Right hindlimb (tissue), 1 donor: ENCODE results near the gene SIX1.
A peak's percentile ranks its signal among the peaks of the same experiment; 100 is the strongest.

Source experiments
- DNase-seq: peaks from one replicate; pipeline ENCODE4 v3.0.0-alpha.2; 2018

The SIX1 gene

GRCh38 chr14:60641742-60642269 is 7.5 kb downstream of the SIX1 start:
- DNase-seq = no peak

DNA sequence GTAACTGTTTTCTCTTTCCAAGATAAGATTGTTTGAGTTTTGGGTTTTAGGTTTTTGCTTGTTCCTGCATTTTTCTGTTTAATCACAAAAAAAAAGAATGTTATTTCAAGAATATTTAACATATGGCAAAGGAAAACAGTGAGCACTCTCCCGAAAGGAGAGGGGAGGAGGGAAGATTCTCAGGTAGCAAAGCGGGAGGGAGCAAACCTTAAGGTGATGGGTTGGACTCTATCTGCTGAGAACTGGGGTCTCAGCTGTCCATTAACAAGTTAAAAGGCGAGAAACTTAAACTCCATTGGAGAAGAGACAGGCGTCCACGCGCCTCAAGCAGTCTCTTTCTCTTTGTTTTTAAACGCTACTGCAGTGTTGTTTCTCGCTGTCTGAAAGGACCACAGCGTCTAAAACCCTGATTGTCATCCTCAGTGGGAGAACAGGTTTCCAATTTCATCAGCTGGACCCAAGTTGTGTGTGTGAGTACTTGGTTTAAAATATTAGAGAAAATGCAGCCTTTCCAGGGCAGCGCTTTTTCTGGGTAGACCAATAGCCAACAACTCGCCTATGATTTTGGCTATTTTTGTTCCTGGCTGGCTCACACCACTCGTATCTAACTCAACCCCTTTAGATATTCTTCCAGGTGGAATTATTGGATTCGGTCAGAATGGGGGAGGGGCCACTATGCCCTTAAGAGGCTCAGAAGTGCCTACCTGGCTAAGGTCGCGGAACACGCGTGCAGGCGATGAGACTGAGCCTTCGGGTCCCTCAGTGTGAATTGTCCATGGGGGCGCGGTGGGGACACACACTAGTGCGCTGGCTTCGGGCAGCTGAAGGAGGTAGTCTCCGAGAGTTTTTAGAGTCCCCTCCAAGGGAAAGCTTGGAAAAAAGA is 8.2 kb downstream of the SIX1 start:
- peak; percentile 44 for DNase-seq

- no peak for DNase-seq
Observed at GRCh38 chr14:60639674-60640073, 9.6 kb downstream of the SIX1 start.

DNA sequence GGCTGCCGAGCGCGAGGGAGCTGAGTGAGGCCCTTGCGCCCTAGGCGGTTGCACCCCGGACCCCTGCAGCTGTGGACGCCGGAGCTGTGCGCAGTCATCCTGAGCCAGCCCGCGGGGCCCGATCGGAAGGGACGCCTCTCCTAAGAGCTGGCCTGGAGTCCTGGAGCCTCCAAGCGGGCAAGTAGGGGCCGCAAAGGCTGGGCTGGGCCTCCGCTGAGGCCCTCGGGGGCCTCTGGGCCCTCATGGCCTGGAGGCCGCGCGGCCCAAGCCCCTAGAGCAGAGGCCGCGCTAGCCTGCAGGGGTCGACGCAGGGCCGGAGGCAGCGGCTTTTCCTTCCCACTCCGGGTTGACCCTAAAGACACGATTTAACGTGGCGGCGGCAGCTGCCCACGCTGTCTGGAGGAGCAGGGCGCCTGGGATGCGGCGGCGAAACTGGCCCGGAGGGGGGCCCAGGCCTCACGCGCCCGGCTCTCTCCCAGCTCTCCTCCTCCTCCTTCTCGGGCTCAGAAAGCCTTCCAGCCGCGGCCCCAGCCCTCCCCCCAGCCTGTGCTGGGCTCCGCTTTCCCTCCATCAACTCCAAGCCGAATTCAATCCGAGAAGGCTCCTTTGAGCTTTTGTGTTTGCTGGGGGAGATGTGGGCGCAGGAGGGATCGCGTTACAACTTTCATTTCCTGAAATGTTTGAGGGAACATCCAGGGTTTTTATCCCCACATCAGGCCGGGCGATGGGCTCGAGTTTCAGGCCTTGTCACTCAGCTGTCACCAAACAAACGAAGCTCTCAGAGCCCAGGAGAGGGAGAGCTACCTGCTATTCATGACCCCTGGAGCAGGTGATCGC is 11.6 kb downstream of the SIX1 start:
- peak; percentile 88 for DNase-seq

- DNase-seq = no peak
Observed at GRCh38 chr14:60636879-60637478, 12.3 kb downstream of the SIX1 start.

GRCh38 chr14:60634153-60634552 is 15.1 kb downstream of the SIX1 start:
- no peak for DNase-seq

GRCh38 chr14:60632777-60633176 is 16.5 kb downstream of the SIX1 start:
- no peak for DNase-seq

DNA sequence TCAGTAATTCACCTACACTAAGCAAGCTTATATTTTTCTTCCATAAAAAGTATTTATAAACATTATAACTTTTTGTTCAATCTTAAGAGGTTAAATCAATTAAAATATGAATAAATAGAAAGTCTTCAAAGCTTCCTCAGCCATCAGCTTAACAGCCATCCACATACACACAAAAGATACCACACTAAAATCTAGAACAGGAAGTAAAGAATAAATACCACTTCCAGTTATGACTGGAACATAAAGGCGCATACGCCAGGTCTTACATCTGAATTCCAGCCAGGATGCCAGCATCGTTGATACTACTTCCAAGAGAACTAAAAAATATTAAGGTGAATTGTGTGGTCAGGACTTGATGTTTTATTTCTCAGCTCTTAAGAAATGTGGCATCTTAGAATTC is 17.0 kb downstream of the SIX1 start:
- DNase-seq = no peak

GRCh38 chr14:60631842-60632241 is 17.4 kb downstream of the SIX1 start:
- DNase-seq = no peak

- no peak for DNase-seq
Observed at GRCh38 chr14:60630129-60630528, 19.1 kb downstream of the SIX1 start.

DNA sequence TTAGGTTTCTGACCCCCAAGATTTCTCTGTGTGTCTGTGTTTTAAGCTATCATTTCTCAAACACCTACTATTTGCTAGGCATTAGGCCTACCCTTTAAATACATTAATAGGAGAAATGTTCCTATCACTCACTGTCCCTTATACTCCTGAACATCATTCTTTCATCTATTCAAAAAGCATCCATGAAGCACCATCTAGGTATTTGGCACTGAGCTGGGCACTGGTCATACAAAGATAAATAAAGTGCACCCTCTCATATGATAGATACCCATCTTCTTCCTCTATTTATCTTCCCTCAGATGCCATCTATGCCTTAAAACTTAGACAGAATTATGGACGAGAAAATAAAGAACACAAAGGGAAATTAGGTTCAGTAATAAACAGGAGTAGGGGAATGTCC is 20.4 kb downstream of the SIX1 start:
- DNase-seq = no peak

DNA sequence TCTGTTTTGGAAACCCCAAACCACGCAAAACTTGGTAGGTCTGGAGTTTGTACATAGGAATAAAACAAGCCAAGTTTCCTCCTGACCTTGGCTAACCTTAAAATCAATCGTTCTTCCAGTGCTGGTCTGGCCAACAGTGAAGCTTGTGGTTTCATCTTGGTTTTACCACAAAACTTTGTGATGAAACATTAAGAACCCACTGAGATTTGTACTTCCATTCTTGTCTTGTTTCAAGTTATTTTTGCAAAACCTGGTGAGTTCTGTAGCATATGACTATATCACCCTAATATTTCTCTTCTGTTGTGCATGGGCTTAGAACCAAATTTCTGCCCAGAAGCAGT is 26.4 kb downstream of the SIX1 start:
- DNase-seq = no peak

DNA sequence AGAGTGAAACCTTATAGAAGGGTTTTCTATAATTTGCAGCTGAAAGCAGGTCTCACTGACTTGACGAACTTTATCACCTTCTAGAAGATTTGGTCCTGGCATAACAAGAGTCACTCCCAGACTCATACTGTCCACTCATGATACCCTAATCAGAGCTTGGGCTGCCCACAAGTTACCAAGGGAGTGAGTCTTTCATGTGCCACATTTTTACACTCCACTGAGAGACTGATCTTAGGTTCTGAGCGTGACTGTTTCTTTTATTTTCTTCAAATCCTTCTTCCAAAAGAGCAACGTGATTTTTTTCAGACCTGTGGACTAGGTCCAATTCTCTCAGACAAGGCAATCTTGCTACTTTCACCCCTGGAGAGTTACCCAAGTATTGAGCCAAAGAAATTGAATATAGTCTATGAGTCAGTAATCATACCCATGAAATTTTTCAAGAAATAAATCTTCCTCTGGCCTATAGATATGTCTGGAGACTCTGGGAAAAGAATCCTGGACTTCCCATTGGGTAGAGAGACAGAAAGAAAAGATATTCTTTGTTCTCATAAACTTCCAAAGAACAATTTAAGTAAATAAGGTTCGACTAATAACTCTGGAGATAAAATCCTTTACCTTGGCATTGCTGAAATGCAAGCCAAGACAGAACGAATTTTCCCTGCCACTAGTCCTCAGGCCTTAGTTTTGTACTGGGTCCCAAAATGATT is 26.9 kb downstream of the SIX1 start:
- no peak for DNase-seq

GRCh38 chr14:60621386-60621785 is 27.9 kb downstream of the SIX1 start:
- no peak for DNase-seq

- DNase-seq = no peak
Observed at GRCh38 chr14:60618241-60618640, 31.0 kb downstream of the SIX1 start.

DNA sequence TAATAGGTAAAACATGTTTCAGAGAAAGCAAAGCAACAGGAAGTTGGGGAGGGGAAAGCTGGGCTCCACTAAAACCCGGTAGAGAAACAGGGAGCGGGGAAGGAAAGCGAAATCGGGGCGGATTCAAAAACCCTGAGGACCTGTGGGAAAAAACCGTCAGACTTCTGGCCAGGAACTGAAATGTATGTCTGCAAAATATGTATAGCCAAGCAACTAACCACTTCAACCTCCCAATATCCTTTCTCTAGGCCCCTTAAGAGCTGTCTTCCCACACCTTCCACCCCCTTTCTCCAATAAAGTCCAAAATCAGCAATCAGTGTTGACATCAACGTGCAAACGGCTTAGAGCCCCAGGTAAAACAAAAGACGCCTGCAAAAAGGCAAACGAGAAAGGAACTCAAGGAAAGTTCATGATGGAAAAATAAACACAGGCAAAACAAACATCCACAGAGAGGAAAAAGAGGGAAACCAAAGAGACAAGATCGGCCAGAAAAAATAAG is 32.8 kb downstream of the SIX1 start:
- DNase-seq = peak; percentile 83

- DNase-seq = no peak
Observed at GRCh38 chr14:60602291-60602690, 47.0 kb downstream of the SIX1 start.

DNA sequence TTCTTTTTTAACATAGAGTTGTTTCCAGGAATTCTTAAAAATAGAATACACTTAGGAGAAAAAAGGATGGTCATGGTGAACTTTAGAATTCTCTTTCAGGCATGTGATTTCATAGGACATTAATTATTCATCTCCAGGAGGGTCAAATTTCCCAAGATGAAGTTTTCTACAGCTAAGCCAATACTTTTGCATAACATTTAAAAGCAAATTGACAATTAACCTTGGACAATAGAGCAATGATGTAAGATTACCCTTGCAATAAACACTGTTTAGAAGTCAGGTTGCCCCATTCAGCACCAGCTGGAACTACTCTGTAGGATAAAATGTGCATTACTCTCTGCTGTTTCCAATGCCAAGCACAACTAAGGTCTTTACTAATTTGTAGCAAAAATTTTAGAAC is 49.5 kb downstream of the SIX1 start:
- DNase-seq = no peak

DNA sequence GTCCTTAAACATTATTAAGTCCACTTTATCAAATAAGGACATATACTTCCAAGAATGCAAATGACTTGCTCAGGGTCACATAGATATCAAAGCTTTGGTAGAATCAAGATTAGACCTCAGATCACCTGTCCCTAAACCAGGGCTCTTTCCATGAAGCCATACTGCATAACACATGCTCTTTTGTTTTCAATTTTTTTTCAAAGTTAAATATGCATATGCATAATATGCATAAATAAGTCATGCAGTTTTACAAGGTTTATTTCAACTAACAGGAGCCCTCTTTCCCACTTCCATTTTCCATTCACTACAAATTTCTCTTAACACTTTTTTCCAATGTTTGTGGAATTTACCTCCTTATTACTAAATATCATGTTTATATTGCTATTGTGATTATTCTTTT is 53.1 kb downstream of the SIX1 start:
- DNase-seq = no peak

GRCh38 chr14:60594062-60594461 is 55.2 kb downstream of the SIX1 start:
- no peak for DNase-seq
